Bronchial epithelial cell (primary cell): ENCODE results near the gene CACNA1E. TPM values are rescaled to one million over a fixed set of nuclear protein-coding genes. Genes with fewer than 3 reads are reported as not detected.
A peak's percentile ranks its signal among the peaks of the same experiment; 100 is the strongest.
"Not testable (repeated sequence)": the region's sequence is repeated elsewhere in the genome, so short reads cannot be mapped to it uniquely, and the experiment has no call there.

Experiments
- DNase-seq: peaks from one replicate; pipeline ENCODE4 v3.0.0-alpha.2; 2010; ENCODE audit warnings: low read depth
- FAIRE-seq: peaks from 2 replicates; lab custom pipeline; 2011; peaks lifted over from hg19 to GRCh38; lab: Jason Lieb, UNC
- H3K27me3 ChIP-seq: 2 replicates; pipeline ENCODE4 v1.5.1; 2011; ENCODE audit warnings: low read length; ENCODE audit not compliant: control insufficient read depth, insufficient read depth
- H3K36me3 ChIP-seq: 2 replicates; pipeline ENCODE4 v1.5.1; 2011; ENCODE audit warnings: low read length; ENCODE audit not compliant: control insufficient read depth, insufficient read depth
- H3K4me3 ChIP-seq: 2 replicates; pipeline ENCODE4 v1.5.1; 2011; ENCODE audit warnings: mild to moderate bottlenecking, low read depth, low read length, control low read depth
- CTCF ChIP-seq: IDR thresholded peaks from 2 replicates; pipeline ENCODE4 v1.5.1; 2011; ENCODE audit warnings: mild to moderate bottlenecking, moderate library complexity, low read length, control low read depth, inconsistent platforms; ENCODE audit not compliant: insufficient read depth, severe bottlenecking
- total RNA-seq: library from RNA; depleted of rRNA; stranded (reverse); fragments of >200 nt; gene quantifications from 2 replicates; pipeline ENCODE4 v1.2.1, GENCODE V29; 2014

The CACNA1E gene
- total RNA-seq, 1 donor from 2014 or later: not detected

- no peak for FAIRE-seq
- no peak for TF ChIP-seq CTCF
- no peaks in the 10 kb centered on the region for H3K27me3 ChIP-seq
- H3K36me3 ChIP-seq: no peaks in the 10 kb centered on the region
- DNase-seq: peak; percentile 48
- H3K4me3 ChIP-seq: no peak overlapping the region
Observed at GRCh38 chr1:181531951-181532600, 48.8 kb downstream of the CACNA1E start.

GRCh38 chr1:181538836-181539235 is 55.5 kb downstream of the CACNA1E start:
- DNase-seq (peak; percentile 66), FAIRE-seq (no peak)
- no peak for TF ChIP-seq CTCF
- Histone ChIP-seq H3K27me3 (no peaks in the 10 kb centered on the region), H3K4me3 (no peak overlapping the region), H3K36me3 (no peaks in the 10 kb centered on the region)

GRCh38 chr1:181541458-181541857 is 58.1 kb downstream of the CACNA1E start:
- Histone ChIP-seq H3K4me3 (no peak overlapping the region), H3K36me3 (no peaks in the 10 kb centered on the region), H3K27me3 (peaks cover 1% of the 10 kb centered on the region)
- TF ChIP-seq CTCF: no peak
- FAIRE-seq (peak; percentile 95), DNase-seq (peak; percentile 96)

GRCh38 chr1:181541947-181542346 is 58.6 kb downstream of the CACNA1E start:
- no peak for FAIRE-seq
- TF ChIP-seq CTCF: no peak
- DNase-seq: peak; percentile 89
- Histone ChIP-seq H3K4me3 (no peak overlapping the region), H3K36me3 (no peaks in the 10 kb centered on the region), H3K27me3 (peaks cover 1% of the 10 kb centered on the region)

- H3K27me3 ChIP-seq, H3K36me3 ChIP-seq, FAIRE-seq, H3K4me3 ChIP-seq, DNase-seq: not testable (repeated sequence)
Observed at GRCh38 chr1:181542406-181542805, 59.1 kb downstream of the CACNA1E start.

- H3K36me3 ChIP-seq: no peaks in the 10 kb centered on the region
- H3K27me3 ChIP-seq: peaks cover 1% of the 10 kb centered on the region
- TF ChIP-seq CTCF: no peak
- H3K4me3 ChIP-seq: no peak overlapping the region
- FAIRE-seq: no peak
- no peak for DNase-seq
Observed at GRCh38 chr1:181545395-181545794, 62.1 kb downstream of the CACNA1E start.
